COLO668 (cell line): ENCODE data around the gene PGM2L1.
A peak's percentile ranks its signal among the peaks of the same experiment; 100 is the strongest.
"Not testable (repeated sequence)": the region's sequence is repeated elsewhere in the genome, so short reads cannot be mapped to it uniquely, and the experiment has no call there.

Experiments used
- DNase-seq: peaks from one replicate; lab custom pipeline; 2025; ENCODE audit not compliant: unreplicated experiment; lab: John Stamatoyannopoulos, UW

The PGM2L1 gene

DNA sequence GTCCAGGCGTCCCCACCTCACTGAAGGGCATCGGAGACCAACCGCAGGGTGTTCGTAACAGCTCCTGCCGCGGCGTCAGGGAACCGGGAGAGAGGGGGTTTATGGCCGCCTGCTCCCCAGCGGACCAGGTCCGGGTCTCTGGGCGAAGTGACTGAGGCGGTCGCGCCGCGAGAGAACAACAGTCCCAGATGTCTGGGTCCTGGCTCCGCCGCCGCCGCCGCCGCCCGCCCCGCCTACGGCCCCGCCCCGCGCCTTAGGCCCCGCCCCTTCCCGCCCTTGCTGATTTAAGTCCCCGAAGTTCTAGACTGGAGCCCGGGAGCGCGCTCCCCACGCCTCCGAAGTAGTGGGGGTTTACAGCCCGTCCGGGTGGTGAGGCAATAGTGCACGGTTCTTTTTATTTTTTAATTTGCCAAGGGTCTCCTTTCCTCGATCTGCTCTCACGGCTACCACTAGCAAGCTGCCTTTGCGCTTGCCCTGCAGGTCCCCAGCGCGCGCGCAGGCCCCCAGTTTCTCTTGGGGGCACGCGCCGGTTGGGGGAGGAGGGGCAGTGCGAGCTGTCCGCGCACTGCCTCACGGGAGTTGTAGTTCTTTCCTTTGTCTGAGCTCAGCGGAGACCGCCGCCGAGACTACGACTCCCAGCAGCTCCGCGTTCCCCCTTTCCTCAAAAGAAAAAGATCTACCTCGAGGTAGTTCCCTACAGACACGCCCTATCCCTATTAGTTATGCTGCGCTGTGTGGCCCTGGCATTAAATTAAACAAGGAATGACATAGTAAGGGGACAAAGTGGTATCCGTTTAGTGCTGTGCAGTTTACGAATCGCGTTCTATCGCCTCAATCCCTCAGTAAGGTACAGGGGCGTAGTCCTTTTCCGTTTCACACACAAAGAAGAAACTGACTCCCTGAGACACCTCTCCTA is at the start of gene PGM2L1:
Gene PGM2L1 (minus strand): TSS at position 190 of the 916 bp plus-strand sequence. CDS start 272 bp downstream, outside the sequence.
- peak; percentile 93 for DNase-seq

DNA sequence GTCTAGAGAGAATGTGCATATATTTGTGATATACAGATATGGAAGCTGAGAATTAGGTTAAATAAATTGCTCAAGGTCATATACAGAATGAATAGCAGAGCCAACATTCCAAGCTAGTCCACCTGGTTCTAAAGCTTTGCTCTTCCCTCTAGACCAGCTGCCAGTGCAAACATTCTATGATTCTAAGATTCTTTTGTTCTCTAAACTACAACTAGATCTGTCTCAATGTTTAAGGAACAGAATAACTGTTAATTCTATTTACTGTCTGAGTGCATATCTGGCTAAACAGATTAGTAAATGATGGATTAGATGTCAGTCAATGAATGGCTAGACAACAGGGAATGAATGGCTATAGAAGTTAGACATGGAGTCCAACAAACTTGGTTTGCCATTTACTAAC is 49.5 kb upstream of the PGM2L1 start:
- DNase-seq = no peak

DNA sequence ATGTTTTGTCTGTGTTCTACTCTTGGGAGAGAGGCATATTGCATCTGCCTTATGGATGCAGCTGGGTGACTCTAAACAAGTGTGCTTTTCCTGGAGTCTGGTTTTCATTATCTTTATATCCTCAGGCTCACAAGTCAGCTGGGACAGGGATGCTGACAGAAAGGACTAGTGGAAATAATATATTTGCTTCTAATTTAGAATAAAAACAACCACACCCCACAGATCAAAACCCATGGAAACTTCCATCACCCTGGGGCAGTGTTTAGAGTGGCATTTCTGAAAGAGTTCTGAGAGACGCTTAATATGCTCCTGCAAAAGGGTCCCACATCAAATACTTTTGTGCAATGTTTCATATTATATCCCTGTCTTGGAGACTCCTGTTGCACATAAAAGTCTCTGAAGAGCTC is 48.3 kb upstream of the PGM2L1 start:
- no peak for DNase-seq

DNA sequence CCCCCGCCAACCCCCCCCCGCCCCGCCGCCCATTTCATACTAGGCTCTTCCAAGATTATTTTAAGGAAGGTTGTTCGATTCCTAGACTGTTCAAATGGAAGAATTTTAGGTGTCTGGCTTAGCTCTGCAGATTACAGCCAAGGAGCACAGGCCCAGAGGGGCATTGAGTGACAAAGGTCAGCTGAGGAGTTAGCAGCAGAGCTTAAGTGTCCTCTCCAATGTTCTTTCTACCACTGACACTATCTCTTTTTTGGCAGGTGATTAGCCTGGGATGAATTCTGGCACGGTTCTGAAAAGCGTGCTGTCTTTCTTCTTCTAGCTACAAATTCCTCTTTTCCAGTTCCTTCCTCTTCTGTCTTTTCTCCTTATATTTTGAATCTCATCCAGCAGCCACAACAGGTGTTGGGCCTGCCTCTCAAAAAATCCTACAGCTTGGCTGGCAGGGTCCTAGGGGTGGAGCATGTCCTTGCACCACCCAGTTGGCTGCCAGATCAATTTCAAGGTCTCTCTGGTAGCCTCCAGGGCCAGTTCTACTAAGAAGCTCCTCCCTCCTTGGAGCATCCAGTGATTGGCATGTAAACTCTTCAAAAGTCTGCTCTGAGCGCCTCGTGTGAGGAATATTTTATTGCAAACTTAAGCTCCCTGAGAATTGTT is 46.1 kb upstream of the PGM2L1 start:
- DNase-seq = no peak

DNA sequence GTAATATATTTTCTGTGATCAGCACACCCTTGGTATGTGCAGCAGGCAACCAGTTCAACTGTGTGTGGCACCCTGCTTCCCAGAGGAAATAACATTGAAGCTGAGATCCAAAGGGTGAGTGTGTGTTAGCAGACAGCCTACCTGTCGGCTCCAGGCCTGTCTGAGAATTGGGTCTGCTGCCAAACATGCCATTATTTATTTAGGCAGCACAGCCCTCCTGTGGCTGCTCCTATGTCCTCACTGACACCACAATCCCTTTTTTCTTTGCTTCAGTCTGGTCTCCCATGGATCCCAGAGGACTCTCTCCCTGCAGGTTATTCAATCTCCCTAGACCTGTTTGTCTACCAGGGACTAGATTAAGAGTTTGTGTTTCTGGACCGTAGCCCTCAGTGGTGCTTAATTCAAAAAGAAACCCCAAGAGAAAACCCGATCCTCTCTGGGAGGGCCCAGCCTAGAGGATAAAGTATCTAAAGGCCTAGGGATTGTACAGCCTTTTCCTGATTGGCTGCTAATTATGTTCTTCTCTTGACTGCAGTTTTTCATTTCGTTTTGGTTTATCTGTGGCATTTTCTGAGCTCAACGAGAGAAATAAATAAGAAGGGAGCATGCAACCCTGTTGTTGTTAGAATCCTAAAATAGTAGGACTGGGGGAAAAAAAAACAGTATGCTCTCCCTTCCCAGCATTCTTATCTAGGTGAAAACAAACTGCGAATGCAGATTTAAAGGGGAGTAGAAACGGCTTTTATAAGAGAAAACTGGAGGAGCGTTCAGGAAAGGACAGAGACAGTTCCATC is 45.0 kb upstream of the PGM2L1 start:
- DNase-seq = peak; percentile 37

DNA sequence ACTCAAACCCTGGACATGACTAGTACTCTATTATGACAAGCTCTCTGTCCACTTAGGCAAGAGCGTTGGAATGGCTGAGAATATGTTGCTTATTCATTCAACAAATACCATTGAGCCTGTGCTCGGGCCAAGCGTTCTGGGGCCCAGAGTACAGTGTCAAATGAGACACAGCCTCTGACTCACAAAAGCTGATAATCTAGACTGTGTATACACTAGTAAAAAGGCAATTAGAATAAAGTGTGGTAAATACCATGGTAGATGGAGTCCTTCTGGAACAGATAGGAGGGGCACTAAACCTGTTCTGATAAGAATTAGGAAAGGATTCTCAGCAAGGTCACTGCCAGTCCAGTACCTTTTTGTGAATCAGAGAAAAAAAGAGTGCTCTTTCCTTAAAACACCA is 44.4 kb upstream of the PGM2L1 start:
- no peak for DNase-seq

DNA sequence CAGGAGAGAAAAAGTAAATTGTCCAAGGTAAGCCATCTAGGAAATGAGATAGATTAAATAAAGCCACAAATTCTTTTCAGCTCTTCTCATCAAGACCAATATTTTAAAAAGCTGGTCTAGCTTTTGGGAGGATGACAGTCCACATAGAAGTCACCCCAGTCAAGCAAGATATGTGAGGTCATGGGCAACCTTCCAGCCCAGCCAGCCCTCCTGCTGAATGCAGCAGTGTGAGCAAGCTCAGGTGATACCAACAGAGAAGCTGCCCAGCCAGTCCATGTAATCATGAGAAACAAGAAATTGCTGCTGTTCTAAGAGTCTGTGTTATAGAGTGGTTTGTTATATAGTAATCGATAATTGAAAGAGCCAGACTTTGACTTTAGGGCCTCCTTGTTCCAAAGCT is 40.4 kb upstream of the PGM2L1 start:
- DNase-seq = no peak

DNA sequence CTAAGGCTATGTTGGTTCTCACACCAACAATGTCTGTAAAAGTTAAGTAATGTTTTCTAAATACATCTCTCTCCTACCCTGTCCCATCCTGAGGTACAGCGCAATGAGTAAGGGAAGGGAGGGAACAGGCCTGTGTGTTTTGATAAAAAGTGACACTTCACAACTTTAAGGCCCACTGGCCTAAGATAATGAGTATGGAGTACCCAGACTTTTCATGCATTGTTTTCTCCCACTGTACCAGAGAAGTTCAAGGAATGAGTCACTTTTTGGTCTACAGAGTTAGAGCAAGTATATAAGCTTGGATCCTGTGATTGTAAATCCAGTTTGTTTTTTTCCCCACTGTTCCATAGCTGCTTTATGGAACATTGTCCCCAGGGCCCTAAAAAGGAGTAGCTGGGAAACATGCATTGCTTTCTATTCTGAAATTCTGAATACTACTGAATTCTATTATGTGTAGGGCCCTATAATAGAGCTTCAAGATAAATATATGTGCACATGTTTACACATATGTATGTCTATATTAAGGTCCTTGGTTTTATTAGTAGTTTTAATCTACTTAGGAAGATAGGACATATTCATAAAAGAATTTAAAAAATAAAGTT is 39.3 kb upstream of the PGM2L1 start:
- DNase-seq = no peak

DNA sequence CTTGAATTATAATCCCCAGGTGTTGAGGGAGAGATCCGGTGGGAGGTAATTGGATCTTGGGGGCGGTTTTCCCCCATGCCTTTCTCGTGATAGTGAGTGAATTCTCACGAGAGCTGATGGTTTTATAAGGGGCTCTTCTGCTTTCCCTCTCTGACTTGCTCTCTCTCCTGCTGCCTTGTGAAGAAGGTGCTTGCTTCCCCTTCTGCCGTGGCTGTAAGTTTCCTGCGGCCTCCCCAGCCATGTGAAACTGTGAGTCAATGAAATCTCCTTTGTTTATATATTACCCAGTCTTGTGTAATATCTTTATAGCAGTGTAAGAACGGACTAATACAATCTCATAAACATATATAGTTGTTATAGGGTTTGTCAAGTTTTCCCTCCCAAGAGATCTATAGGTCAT is 36.3 kb upstream of the PGM2L1 start:
- DNase-seq = no peak

DNA sequence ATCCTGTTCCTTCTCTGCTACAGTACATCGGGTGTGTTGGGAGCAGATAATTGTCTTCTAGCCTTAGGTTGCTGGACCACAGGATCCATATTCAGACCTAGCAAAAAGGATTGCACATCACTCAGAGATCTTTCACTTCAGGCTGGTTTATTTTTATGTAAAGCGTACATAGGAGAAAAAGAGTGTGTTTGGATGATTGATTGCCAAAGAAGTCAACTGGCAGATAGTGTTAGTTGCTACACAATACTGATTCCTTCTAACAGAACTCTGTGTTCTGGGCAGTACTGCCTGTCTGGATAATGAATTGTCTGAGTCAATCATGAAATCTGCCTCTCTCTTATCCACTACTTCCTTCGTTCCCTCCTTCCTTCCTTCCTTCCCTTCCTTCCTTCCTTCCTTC is 31.0 kb upstream of the PGM2L1 start:
- DNase-seq = no peak

DNA sequence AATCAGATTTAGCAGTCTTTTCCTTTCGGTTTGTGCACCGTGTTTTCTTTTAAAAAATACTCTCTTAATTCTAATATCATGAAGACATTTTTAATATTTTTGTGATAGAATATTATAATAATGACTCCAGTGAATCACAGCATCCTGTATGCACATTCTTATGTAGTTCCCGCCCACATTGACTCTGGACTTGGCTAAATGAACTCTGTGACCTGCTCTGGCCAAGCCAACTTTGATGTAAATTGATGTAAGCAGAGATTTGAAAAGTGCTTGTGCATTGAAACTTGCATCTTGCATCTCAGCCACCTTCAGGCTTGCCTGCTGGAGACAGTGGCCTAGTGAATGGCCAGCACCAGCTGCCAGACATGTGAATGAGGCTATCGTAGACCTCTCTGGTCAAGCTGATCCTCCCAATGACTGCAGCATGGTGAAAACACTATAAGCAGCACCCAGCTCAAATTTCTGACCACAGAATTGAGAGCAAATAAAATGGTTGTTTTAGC is 29.2 kb upstream of the PGM2L1 start:
- no peak for DNase-seq

DNA sequence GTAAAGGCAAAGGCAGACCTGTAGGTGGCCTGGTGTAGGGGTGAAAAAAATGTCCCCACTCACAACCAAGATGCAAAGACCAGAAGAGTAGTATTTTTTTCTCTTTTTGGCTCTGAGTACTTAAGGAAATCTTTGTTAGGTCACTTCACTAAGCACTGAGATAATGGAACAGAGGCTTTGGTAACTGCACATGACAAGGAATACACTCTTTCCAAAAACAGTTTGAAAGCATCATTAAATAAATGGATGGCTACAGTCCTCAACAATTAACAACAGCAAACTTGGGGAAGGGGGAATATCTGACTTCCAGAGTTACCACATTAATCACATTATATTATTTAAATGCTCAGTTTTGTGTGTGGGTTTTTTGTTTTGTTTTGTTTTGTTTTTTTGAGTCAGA is 26.9 kb upstream of the PGM2L1 start:
- DNase-seq = no peak

DNA sequence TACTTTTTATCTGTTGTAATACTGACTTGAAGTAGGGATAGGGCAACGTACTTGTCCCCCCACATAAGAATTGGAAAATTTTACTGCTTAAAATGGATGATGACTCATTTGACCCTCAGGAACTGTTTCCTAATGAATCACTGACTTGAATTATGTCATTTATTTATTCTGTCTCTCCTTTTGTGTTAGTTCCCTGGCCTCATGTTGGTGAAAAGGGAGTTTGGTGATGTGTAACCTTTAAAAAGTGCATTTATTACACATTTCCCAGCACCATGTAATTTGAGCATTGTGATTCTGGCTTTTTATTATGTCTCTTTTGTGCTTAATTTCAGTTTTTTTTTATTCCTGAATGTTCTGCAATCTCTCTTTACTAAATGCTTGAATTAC is 20.3 kb upstream of the PGM2L1 start:
- no peak for DNase-seq

DNA sequence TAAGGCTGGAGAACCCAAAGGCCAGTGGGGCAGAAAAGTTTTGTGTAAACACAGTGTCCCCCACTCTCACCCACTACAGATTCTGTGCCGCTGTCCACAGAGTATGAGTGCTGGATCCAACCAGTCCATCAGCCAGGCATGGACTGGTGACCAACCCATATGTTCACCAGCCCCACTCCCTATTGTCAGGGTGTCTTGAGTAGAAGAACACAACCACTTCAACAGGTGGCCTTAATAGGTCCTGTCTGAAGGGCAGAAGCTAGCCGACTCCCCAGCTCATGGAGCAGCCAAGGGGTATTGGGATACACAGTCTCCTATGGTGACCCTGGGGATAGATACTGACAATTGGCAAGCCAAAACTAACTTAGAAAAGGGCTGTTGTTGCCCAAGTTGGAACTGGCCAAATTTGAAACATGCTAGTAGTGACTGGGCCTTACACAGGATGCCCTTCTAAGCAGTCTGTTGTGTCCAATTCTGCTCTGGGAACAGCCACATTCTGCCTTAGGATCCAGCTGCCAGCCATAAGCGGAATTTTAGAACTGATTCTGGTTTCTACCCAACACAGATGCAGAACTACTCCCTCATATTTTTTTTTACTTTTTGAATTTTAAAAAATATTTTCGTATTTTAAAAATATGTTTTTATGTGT is 19.8 kb upstream of the PGM2L1 start:
- DNase-seq = no peak

DNA sequence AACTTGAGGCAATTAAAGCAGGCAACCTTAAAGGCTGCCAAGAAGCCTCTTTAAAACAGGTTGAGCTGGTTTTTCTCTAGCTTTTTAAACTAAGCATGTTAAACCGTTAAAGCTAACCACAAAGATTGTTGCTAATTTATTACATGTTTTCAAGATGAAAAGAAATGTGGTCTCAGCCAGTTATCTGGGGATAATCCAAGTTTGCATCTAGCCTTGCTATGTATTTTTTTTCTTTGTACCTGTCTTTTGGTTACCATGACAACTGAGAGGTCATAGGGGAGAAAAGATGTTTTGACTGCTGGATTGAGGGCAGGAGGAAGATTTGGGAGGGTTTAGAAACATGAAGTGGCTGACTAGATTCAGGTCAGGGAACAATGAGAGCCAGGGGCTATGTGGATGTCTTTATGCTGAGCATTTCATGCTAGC is 19.2 kb upstream of the PGM2L1 start:
- no peak for DNase-seq

DNA sequence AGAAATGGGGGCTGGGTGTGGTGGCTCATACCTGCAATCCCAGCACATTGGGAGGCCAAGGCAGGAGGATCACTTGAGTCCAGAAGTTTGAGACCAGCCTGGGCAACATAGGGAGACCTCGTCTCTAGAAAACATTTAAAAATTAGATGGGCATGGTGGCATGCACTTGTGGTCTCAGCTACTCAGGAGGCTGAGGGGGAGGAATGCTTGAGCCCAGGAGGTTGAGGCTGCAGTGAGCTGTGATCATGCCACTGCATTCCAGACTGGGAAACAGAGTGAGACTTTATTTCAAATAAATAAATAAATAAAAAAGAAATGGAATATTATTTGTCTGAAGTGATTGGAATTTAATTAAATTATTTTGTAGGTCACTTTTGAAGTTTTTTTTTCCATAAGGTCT is 18.7 kb upstream of the PGM2L1 start:
- not testable (repeated sequence) for DNase-seq

DNA sequence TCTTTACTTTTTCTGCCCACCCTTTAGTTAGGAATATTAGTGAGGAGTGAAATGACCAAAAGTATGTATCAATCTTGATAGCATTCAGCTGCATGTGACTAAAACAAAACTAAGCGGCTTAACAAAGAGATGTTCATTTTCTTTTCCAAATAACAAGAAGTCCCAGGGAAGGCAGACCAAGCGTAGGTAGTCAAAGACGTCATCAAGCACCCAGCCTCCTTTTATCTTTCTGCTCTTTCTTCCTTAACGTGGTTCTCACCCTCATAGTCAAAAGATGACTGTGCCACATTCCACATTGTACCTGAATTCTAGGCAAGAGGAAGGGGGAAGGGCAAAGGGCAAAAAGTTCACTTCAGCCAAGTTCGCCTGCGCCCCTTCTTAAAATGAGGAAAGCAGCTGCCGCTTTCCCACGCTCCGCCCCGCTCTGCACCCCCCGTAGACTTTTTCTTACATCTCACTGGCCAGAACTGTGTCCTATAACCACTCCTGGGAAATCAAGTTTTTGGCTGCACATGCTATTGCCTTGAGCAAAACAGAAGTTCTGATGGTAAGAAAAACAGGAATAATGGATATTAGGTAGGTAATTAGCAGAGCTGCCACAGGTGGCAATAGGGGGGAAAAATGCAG is 14.6 kb upstream of the PGM2L1 start:
- no peak for DNase-seq

DNA sequence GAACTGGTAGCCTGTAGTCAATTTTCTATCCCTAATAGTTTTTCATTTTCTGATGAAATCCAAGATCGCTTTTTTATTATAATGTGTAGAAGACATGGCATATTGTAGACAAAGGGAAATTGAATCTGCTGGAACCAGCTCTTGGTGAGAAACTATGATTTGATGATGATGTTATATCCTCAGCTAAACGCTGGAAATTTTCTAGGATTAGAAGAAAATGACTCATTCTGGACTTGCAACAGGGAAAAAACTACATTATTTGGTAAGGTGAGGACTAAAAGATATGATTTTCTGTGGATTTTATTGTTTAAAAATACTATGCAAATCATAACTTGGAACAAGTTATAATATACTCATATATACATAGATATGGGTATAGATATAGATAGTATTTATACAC is 14.1 kb upstream of the PGM2L1 start:
- no peak for DNase-seq

DNA sequence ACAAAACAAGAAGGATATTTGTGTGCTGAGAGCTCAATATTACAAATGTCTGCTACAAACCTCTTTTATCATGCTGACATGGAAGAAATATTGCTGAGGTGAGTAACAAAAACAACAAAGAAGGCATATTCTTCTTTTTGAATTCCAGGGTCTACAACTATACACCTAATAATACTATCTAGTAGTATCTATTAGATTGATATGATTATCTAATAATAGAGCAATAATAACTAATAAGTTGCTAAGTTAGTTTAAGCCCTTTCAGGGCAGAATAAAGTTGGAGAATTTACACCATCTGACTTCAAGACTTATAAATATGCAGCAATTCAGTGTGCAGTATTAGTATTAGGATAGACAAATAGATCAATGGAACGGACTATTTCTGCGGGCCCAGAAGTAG is 11.4 kb upstream of the PGM2L1 start:
- no peak for DNase-seq
